ENCODE results near the gene FRY.

Gene FRY

DNA sequence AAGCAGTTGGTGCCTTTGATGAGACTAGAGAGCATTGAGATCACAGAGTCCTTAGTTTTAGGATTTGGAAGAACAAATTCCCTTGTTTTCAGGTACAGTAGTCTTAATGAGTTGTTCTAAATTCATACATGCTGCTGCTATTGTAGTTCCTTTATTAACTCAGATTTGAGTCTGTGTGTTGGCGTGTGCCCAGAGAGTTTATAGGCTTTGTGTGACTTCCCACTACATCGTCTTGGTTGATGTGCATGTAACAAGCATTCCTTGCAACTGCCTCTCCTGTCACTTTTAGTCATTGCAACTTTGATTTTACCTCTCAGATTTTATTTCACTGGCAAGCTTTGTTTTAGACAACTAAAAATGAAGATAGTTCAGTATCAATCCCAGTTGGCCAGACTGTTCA, 148.1 kb downstream of the FRY start:
- Histone ChIP-seq H3K79me2 (no peaks in the 10 kb centered on the region), H3K9me3 (ENCODE audit: control insufficient read depth, low read length) (no peaks in the 10 kb centered on the region), H3K27me3 (ENCODE audit: control insufficient read depth, insufficient read depth, low read length) (no peaks in the 10 kb centered on the region), H3K4me1 (no peaks in the 10 kb centered on the region), H3K36me3 (ENCODE audit: control insufficient read depth, insufficient read depth, low read length) (no peaks in the 10 kb centered on the region), H3K9ac (no peak overlapping the region), H3K4me2 (ENCODE audit: low read length) (no peak overlapping the region), H3K4me3 (ENCODE audit: low read depth, low read length) (no peak overlapping the region), H2AFZ (no peak overlapping the region), H3K27ac (no peak overlapping the region)
- no peak for TF ChIP-seq CTCF (IDR thresholded peaks at IDR 0.05)

- no peak overlapping the region for H3K4me2 ChIP-seq (ENCODE audit: low read length)
- no peaks in the 10 kb centered on the region for H3K4me1 ChIP-seq
- no peak overlapping the region for H3K4me3 ChIP-seq (ENCODE audit: low read depth, low read length)
- H3K9me3 ChIP-seq (ENCODE audit: control insufficient read depth, low read length): no peaks in the 10 kb centered on the region
- H2AFZ ChIP-seq: no peak overlapping the region
- no peaks in the 10 kb centered on the region for H3K27me3 ChIP-seq (ENCODE audit: control insufficient read depth, insufficient read depth, low read length)
- TF ChIP-seq CTCF (IDR thresholded peaks at IDR 0.05): no peak
- H3K27ac ChIP-seq: no peak overlapping the region
- H3K9ac ChIP-seq: no peak overlapping the region
- no peaks in the 10 kb centered on the region for H3K79me2 ChIP-seq
- H3K36me3 ChIP-seq (ENCODE audit: control insufficient read depth, insufficient read depth, low read length): no peaks in the 10 kb centered on the region
Observed at GRCh38 chr13:32187651-32188050, 156.1 kb downstream of the FRY start.

- H3K79me2 ChIP-seq: no peaks in the 10 kb centered on the region
- H3K27ac ChIP-seq: no peak overlapping the region
- H2AFZ ChIP-seq: no peak overlapping the region
- no peaks in the 10 kb centered on the region for H3K36me3 ChIP-seq (ENCODE audit: control insufficient read depth, insufficient read depth, low read length)
- H3K27me3 ChIP-seq (ENCODE audit: control insufficient read depth, insufficient read depth, low read length): no peaks in the 10 kb centered on the region
- no peaks in the 10 kb centered on the region for H3K4me1 ChIP-seq
- no peak overlapping the region for H3K4me3 ChIP-seq (ENCODE audit: low read depth, low read length)
- H3K4me2 ChIP-seq (ENCODE audit: low read length): no peak overlapping the region
- H3K9me3 ChIP-seq (ENCODE audit: control insufficient read depth, low read length): no peaks in the 10 kb centered on the region
- TF ChIP-seq CTCF (IDR thresholded peaks at IDR 0.05): no peak
- H3K9ac ChIP-seq: no peak overlapping the region
Observed at GRCh38 chr13:32191452-32191998, 160.0 kb downstream of the FRY start.

GRCh38 chr13:32195713-32196112, 164.1 kb downstream of the FRY start:
- H3K27ac ChIP-seq: no peak overlapping the region
- no peaks in the 10 kb centered on the region for H3K4me1 ChIP-seq
- no peaks in the 10 kb centered on the region for H3K27me3 ChIP-seq (ENCODE audit: control insufficient read depth, insufficient read depth, low read length)
- H3K9me3 ChIP-seq (ENCODE audit: control insufficient read depth, low read length): no peaks in the 10 kb centered on the region
- no peak overlapping the region for H2AFZ ChIP-seq
- H3K4me2 ChIP-seq (ENCODE audit: low read length): no peak overlapping the region
- no peak for TF ChIP-seq CTCF (IDR thresholded peaks at IDR 0.05)
- H3K79me2 ChIP-seq: no peaks in the 10 kb centered on the region
- no peaks in the 10 kb centered on the region for H3K36me3 ChIP-seq (ENCODE audit: control insufficient read depth, insufficient read depth, low read length)
- no peak overlapping the region for H3K4me3 ChIP-seq (ENCODE audit: low read depth, low read length)
- no peak overlapping the region for H3K9ac ChIP-seq

DNA sequence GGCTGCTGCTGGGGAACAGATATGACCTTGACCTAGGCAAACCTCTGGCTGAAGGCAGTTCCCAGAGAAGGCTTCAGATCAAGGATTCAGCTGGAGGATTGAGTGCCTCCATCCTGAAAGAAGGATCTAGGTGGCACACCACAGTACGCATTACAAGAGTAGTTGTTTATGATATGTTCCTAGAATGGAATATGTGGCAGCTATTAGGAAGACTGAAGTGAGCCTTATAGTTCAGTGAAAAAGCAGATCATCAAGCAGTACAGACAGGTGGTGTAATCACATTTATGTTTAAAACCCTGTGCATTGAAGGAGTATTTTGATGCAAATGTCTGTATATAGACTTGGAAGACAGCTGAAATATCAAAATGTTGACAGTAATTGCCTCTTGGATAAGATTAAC, 167.6 kb downstream of the FRY start:
- no peak for TF ChIP-seq CTCF (IDR thresholded peaks at IDR 0.05)
- H3K4me1 ChIP-seq: no peaks in the 10 kb centered on the region

More for the DNA sequence above, 167.6 kb downstream of the FRY start:
- no peaks in the 10 kb centered on the region for H3K9me3 ChIP-seq (ENCODE audit: control insufficient read depth, low read length)
- H3K27ac ChIP-seq: no peak overlapping the region
- H3K79me2 ChIP-seq: no peaks in the 10 kb centered on the region
- H3K27me3 ChIP-seq (ENCODE audit: control insufficient read depth, insufficient read depth, low read length): no peaks in the 10 kb centered on the region
- H2AFZ ChIP-seq: no peak overlapping the region
- H3K9ac ChIP-seq: no peak overlapping the region
- no peak overlapping the region for H3K4me2 ChIP-seq (ENCODE audit: low read length)
- H3K36me3 ChIP-seq (ENCODE audit: control insufficient read depth, insufficient read depth, low read length): no peaks in the 10 kb centered on the region
- H3K4me3 ChIP-seq (ENCODE audit: low read depth, low read length): no peak overlapping the region

Measured in parathyroid adenoma (tissue), 2 donors.